Adrenal gland (tissue), 12 donors: ENCODE measurements around the gene U2AF1L4. TPM values are rescaled to one million over a fixed set of nuclear protein-coding genes. Genes with fewer than 3 reads are reported as not detected.
A peak's percentile ranks its signal among the peaks of the same experiment; 100 is the strongest.

Experiments
- DNase-seq, 7 donors: peaks; one replicate each; pipeline ENCODE4 v3.0.0-alpha.2; 2019 to 2020
- H3K27ac ChIP-seq, 5 donors: fragments of 200-600 bp; sonication (generic) in 4 of 5; 1 replicate in 3 of 5; 2 replicates in 2 of 5; pipeline versions ENCODE4 v1.5.1 to v1.8.0; 2016 to 2020; ENCODE audit warnings: mild to moderate bottlenecking in 1 of 5
- H3K27me3 ChIP-seq: fragments of 200-600 bp; 2 replicates; pipeline ENCODE4 v1.8.0; 2021
- H3K36me3 ChIP-seq, 2 donors: fragments of 200-600 bp; replicated peaks in 1 of 2; 1 replicate in 1 of 2; 2 replicates in 1 of 2; pipeline versions ENCODE4 v1.5.1 to v1.8.0; 2018 to 2022
- H3K4me1 ChIP-seq, 2 donors: fragments of 200-600 bp; replicated peaks in 1 of 2; 1 replicate in 1 of 2; 2 replicates in 1 of 2; pipeline versions ENCODE4 v1.5.1 to v1.8.0; 2018 to 2021
- H3K4me3 ChIP-seq, 4 donors: fragments of 200-600 bp; sonication (generic) in 3 of 4; one replicate each; pipeline ENCODE4 v1.5.1; 2016 to 2018
- H3K9me3 ChIP-seq, 3 donors: fragments of 200-600 bp; sonication (generic) in 1 of 3; replicated peaks in 1 of 3; 1 replicate in 2 of 3; 2 replicates in 1 of 3; pipeline versions ENCODE4 v1.5.1 to v1.8.0; 2016 to 2021
- POLR2A ChIP-seq, 2 donors: fragments of 450-650 bp; IDR thresholded peaks; one replicate each; pipeline ENCODE4 v1.6.1; 2017; ENCODE audit warnings: antibody characterized with exemption in 2 of 2, mild to moderate bottlenecking in 2 of 2, moderate library complexity in 1 of 2
- WGBS, 4 donors: extraction: QIAGEN DNeasy Blood & Tissue Kit in 2 of 4; methylation state at CpG; one replicate each; pipeline versions ENCODE4 v1.1.5 to v1.1.7; 2013 to 2017; 5-methylcytosine and 5-hydroxymethylcytosine counted together
- intact Hi-C, 2 donors: fragments of 100-400 bp; cut with DNase I; formaldehyde crosslinking; loops; one replicate each; pipeline versions ENCODE4 v1.14.1 to v1.15.0; 2022 to 2023
- polyA plus RNA-seq, 3 donors: library from polyadenylated mRNA; stranded (reverse); fragments of 200-250 nt in 2 of 3; fragments of 350-450 nt in 1 of 3; fragmentation: Illumina TruSeq in 1 of 3; extraction: RNeasy Lipid Tissue Mini Kit (QIAGEN cat#74804) in 1 of 3; gene quantifications; one replicate each; pipeline ENCODE4 v1.2.3, GENCODE V29; 2013 to 2014
- total RNA-seq, 9 donors: library from RNA; depleted of rRNA in 4 of 9; stranded (reverse); fragments of >200 nt in 4 of 9; fragments of 120-200 nt in 1 of 9; fragmentation: NEBNext Ultra II Directional in 1 of 9; extraction: Animal tissue kit (Norgen Biotek cat#: 25700) in 1 of 9; gene quantifications; one replicate each; pipeline versions ENCODE4 v1.1.0 to v1.2.4, GENCODE V29; 2013 to 2023
- TF ChIP-seq, protein P1 (sequence below), 6 experiments: fragments of 450-650 bp in 4 of 6; fragments of 200-600 bp in 2 of 6; sonication (generic) in 1 of 6; IDR thresholded peaks; 1 replicate in 5 of 6; 2 replicates in 1 of 6; pipeline versions ENCODE4 v1.5.1 to v1.8.0; 2016 to 2021; ENCODE audit warnings: antibody characterized with exemption in 6 of 6, mild to moderate bottlenecking in 2 of 6, moderate library complexity in 1 of 6
- donor health status: healthy with polysubstance abuse.
- donor health status: Bipolar disorder and iron deficiency.
- donor health status: DM: yes; HTN: yes; CAD: no.
- donor health status: DM: no; HTN: no; CAD: no.
- donor health status: DM: no; HTN: no; CAD: no.
- donor health status: DM: yes; HTN: yes; CAD: no.

Gene U2AF1L4
- total and polyA plus RNA-seq, 12 donors: 14.8 to 255 (median 32.8) TPM

DNA sequence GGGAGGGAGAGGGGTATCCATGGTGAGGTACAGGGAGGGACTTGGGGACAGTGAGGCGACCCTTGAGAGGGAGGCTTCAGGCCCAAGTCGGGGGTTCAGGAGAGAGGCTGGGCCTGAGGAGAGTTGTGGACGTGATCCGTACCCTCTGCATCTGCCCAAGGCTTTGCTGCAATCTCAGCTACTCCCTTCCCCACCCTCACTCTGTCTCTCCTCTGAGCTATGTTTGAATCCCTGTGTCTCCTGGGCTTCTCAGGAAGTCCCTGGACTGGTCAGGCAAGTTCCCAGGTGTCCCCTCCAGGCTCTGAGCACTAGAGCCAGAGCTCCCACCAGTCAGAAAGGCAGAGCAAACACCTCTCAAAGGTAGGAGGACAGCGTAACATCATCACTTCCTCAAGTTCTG is 4.9 kb upstream of the U2AF1L4 start:
- Histone ChIP-seq H3K9me3 (no peaks in the 10 kb centered on the region), H3K36me3 (peaks cover 0 to 24% of the 10 kb centered on the region in 2 donors), H3K4me3 (no peak overlapping the region), H3K27ac (peak overlapping the region in 1 of 5 donors; percentile 67), H3K27me3 (no peaks in the 10 kb centered on the region), H3K4me1 (peaks cover 21 to 30% of the 10 kb centered on the region in 2 donors)
- intact Hi-C loops: no loop called here
- 91 to 96% (median 93%) methylated on average over 3 to 5 of the region's 5 CpGs for WGBS, 4 donors
- TF ChIP-seq, protein P1, sequence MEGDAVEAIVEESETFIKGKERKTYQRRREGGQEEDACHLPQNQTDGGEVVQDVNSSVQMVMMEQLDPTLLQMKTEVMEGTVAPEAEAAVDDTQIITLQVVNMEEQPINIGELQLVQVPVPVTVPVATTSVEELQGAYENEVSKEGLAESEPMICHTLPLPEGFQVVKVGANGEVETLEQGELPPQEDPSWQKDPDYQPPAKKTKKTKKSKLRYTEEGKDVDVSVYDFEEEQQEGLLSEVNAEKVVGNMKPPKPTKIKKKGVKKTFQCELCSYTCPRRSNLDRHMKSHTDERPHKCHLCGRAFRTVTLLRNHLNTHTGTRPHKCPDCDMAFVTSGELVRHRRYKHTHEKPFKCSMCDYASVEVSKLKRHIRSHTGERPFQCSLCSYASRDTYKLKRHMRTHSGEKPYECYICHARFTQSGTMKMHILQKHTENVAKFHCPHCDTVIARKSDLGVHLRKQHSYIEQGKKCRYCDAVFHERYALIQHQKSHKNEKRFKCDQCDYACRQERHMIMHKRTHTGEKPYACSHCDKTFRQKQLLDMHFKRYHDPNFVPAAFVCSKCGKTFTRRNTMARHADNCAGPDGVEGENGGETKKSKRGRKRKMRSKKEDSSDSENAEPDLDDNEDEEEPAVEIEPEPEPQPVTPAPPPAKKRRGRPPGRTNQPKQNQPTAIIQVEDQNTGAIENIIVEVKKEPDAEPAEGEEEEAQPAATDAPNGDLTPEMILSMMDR (IDR thresholded peaks at IDR 0.05): no peak
- no peak for TF ChIP-seq POLR2A (IDR thresholded peaks at IDR 0.05)
- DNase-seq: no peak

DNA sequence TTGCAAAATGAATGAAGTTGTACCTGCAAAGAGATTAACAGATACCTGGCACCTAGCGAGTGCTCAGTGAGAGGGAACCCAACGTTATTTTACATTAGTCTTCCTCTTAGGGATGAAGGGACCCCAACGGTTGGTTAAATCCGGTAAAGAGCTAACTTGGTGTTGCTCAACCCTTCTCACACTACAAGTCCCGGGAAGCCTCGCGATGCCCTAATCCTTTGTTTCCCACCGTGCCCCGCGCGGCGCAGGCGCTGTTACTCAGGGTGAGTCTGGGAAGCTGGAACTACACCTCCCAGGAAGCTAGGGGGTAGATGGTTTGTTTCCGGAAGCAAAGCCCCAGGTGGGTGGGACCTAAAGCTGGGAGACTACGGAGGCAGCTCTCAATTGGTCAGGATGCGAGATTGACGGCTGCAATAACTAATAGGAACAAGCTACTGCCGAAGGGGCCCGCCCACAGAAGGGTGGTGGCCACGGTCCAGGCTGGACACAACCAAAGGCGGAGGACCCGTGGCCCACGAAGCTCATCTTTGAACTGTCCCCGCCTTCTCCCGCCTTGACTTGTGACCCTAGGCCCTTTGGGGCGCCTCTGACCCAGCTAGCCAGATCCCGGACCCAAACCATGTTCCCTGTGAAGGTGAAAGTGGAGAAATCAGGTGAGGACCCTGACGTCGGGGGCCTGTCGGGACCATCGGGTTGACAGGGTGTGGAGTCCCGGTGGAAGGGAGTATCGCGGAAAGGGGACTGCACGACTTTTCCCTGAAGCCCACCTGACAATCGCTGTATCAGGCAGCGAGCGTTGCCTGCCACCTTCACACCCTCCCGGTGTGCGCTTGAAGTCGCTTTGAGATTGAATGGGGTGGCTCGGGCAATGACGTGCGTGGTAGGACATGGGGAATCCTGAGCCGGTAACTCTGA is 3.1 kb upstream of the U2AF1L4 start, which contains the start of gene LIN37:
LIN37 (plus strand) TSS at position 471 of the 915 bp plus-strand sequence; CDS start at position 620, 149 bp downstream.
- DNase-seq: peak; percentile 99 to 100 (median 99)
- Histone ChIP-seq H3K9me3 (no peaks in the 10 kb centered on the region), H3K4me1 (peaks cover 21 to 40% of the 10 kb centered on the region in 2 donors), H3K36me3 (peaks cover 0 to 14% of the 10 kb centered on the region in 2 donors), H3K4me3 (peak within 1 kb of the TSS in 3 of 4 donors; percentile 56 to 87 (median 76)), H3K27ac (peak within 1 kb of the TSS in 4 of 5 donors; percentile 46 to 78 (median 62)), H3K27me3 (no peaks in the 10 kb centered on the region)
- intact Hi-C loops: no loop called here
- TF ChIP-seq POLR2A (IDR thresholded peaks at IDR 0.05): peak; percentile 91 to 95
- TF ChIP-seq, protein P1 (IDR thresholded peaks at IDR 0.05): peak in 3 of 6 experiments; percentile 11 to 41 (median 41)
- WGBS, 4 donors: 1% methylated on average over 42 to 45 of the region's 45 CpGs

DNA sequence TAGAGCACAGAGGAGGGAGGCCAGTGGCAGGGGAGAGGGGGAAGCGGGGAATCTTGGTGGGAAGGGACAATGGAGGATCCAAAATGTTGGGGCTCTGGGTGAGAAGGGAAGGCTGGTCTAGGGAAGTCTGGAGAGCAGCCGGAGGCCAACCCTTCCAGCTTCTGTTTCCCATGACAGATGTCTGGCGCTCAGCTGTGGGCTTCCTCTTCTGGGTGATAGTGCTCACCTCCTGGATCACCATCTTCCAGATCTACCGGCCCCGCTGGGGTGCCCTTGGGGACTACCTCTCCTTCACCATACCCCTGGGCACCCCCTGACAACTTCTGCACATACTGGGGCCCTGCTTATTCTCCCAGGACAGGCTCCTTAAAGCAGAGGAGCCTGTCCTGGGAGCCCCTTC is 1.3 kb upstream of the U2AF1L4 start:
- Histone ChIP-seq H3K27ac (no peak overlapping the region), H3K4me3 (no peak overlapping the region), H3K4me1 (peaks cover 21 to 47% of the 10 kb centered on the region in 2 donors), H3K9me3 (no peaks in the 10 kb centered on the region), H3K36me3 (no peaks in the 10 kb centered on the region), H3K27me3 (no peaks in the 10 kb centered on the region)
- intact Hi-C loops: no loop called here
- no peak for DNase-seq
- WGBS, 4 donors: 64 to 82% (median 79%) methylated on average over 5 of the region's 5 CpGs
- TF ChIP-seq, protein P1 (IDR thresholded peaks at IDR 0.05): no peak
- no peak for TF ChIP-seq POLR2A (IDR thresholded peaks at IDR 0.05)

DNA sequence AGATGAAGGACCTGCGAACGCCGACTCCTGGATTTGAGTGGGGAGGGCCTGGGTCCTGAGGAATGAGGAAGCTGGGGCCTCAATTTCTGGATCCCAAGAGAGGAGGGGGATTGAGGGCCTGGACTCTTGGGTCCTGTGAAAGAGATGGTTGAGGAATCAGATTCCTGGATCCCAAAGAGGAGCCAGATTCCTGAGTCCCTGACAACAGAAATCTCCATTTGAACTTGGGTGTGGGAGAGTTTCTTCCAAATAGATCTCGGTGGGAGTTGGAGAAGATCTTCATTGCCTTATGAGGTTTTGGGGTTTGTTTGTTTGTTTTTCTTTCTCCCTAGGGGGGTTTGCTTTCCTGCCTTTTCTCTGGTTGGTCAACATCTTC is 857 bp upstream of the U2AF1L4 start:
- H3K4me3 ChIP-seq: peak overlapping the region in 3 of 4 donors; percentile 60 to 89 (median 74)
- peaks cover 23 to 51% of the 10 kb centered on the region in 2 donors for H3K4me1 ChIP-seq
- TF ChIP-seq, protein P1 (IDR thresholded peaks at IDR 0.05): no peak
- no peak for TF ChIP-seq POLR2A (IDR thresholded peaks at IDR 0.05)
- no peaks in the 10 kb centered on the region for H3K27me3 ChIP-seq
- peak overlapping the region in 3 of 5 donors; percentile 30 to 100 (median 81) for H3K27ac ChIP-seq
- H3K36me3 ChIP-seq: no peaks in the 10 kb centered on the region
- H3K9me3 ChIP-seq: no peaks in the 10 kb centered on the region
- no peak for DNase-seq
- WGBS, 4 donors: 1 to 4% (median 3%) methylated on average over 3 to 4 of the region's 4 CpGs
- intact Hi-C loops: no loop called here
